Measurements from ENCODE around the gene FAR2.

- no peak for TF ChIP-seq CTCF (IDR thresholded peaks at IDR 0.05)
- no peak for TF ChIP-seq POLR2A (IDR thresholded peaks at IDR 0.05)
These were observed 62.6 kb downstream of the FAR2 start for GRCh38 chr12:29211696-29212095.
